Fibroblast of skin of left biceps (primary cell): ENCODE results near the gene FAM32A.

Source experiments
- DNase-seq, 2 experiments: peaks; one replicate each; pipeline ENCODE4 v3.0.0-alpha.2; 2013; ENCODE audit warnings: low read depth in 2 of 2

FAM32A gene

DNA sequence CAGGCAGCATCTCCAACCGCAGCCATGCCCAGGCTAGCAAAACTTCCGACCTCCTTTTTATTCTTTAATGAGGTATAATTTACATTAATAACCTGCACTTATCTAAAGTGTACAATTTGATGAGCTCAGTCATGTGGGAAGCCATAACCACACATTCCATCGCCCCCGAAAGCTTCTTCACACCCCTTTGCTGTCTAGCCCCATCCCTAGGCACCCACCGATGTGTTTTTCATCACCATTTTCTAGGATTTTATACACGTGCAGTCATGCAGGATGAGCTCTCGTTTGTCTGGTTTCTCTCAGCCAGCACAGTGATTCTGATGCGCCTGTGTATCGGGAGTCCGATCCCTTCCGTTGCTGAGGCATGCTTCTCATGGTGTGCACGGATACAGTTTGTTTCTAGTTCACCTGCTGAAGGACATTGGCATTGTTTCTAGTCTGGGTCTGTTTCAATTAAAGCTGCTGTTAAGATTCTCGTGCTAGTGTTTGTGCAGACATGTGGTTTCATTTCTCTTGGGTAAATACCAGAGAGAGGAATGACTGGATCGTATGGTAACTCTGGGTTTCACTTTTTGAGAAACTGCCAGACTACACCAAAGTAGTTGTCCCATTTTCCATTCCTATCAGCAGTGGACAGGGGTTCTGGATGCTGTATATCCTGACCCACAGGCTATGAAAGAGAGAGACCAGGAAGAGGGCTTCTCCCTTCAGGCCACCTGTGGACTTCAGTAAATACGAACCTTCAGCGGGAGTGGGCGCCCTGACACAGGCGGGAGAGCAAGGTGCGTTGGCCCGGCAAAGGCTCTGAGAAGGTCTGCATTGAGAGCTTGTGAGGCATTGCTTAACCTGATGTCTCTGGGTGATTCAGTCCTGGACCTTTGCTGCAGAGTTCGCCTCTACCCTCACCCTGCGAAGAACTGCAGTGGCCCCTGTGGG, 17.4 kb downstream of the FAM32A start:
- no peak for DNase-seq

DNA sequence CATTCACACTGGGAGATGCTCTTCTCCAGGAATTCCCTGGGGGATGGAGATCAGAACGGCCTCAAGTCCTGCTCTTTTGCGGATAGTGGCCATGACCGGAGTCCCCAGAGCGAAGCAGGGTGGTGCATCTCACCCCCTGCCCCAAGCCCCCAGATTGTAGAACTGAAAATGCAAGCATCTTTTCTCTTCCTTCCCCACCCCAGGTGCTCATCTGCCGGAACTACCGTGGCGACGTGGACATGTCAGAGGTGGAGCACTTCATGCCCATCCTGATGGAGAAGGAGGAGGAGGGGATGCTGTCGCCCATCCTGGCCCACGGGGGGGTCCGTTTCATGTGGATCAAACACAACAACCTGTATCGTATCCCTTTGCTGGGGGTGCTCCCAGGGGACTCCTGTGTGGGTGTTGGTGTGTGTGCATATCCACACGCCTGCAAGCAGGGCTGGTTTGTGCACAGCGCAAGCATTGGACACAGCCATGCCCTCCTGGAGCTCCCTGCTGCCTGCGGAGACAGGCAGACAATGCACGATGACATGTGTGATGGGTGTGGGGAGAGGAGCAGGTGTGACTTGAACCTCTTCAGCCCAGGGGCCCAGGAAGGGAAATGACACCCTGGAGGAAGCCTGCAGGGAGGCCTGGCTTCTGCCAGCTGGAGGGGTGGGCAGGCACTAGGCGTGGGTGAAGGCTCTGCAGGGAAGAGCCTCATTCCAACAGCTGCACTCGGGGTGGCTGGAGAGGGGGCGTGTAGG, 18.2 kb downstream of the FAM32A start:
- no peak for DNase-seq

DNA sequence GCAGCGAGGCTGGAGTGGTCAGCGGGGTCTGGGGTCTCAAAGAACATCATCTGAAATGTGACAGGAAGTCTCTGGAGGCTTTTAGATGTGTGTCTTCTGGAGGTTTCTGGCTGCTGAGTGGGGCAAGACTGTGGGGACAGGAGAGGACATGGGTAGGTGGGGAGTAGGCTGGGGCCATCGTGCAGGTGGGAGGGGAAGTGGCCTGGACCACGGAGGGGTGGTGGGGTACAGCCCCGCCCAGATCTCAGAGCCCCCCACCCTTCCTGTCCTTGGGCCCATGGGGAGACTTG, 18.7 kb downstream of the FAM32A start:
- no peak for DNase-seq

DNA sequence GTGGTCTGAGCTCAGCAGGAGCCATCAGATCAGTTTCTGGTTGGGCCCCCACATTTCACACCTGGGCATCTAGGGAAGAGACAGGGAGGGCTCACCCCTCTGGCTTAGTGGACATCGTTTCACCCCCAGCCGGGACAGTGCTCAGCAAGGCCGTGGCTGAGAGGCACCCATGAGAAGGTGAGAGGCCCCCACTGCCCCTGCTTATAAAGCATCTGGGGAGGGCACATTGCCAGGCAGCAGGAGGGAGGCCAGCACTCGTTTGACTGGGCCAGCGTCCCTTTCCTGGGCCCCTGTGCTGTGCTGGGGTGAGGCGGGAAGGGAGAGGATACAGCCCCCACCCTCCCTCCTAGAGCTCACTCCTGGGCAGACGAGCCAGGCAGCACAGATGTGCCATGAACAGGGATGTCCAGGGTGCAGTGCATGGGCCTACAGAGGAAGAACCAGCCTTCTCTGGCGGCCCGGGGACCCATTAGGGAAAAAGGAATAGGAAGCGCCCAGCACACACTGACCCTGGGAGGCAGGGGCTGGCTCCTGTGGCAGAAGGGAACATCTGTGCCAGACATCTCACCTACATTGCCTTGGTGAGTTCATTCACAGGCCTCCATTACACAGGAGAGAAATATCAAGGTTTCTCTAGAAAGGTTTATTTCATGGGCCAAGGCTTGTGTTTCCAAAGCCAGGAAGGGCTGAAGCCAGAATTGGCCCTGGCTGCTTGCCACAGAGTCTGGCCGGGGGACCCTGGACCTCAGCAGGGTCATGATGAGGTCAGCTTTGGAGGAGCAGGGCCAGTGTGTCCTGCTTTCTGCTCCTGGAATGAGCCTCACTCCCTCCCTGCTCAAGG, 20.2 kb downstream of the FAM32A start:
- no peak for DNase-seq

DNA sequence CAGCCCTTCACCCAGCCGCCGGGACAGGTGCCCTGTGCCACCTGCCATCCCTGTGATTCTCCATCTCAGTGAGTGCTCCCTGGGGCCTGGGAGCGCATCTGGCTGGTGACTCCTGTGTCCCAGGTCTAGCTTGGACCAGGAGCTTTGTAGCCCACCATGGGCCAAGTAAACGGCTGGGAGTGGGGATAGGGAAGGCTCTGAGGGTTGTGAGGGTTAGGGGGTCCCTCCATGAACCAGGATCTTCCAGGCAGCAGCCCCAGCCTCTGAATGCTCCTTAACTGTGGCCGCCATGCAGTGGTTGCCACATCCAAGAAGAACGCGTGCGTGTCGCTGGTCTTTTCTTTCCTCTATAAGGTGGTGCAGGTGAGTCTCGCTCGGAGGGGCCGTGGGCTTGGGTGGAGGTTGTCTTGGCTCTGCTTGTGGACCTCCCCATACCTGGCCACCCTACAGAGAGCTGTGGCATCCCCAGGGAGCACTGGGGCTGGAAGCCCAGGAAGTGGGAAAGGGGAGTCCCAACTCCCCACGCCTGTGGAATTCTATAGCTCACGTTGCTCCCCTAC, 20.9 kb downstream of the FAM32A start:
- DNase-seq = no peak

DNA sequence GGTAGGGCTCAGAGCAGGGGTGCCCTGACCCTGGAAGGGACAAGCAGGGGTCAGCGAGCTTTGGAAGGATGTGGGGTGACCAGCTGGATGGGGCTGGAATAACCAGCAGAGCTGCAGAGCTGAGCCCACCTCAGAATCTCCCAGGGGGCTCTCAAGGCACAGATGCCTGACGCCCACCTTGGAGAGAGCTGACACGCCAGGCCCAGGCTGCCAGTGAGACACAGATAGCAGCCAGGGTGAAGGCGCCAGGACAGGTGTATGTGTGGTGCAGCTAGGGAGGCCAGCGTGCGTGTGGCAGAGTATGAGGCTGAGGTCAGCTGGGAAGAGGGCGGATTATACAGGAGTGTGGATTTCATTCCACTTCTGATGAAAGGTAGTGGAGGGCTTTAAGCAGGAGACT, 21.4 kb downstream of the FAM32A start:
- no peak for DNase-seq

DNA sequence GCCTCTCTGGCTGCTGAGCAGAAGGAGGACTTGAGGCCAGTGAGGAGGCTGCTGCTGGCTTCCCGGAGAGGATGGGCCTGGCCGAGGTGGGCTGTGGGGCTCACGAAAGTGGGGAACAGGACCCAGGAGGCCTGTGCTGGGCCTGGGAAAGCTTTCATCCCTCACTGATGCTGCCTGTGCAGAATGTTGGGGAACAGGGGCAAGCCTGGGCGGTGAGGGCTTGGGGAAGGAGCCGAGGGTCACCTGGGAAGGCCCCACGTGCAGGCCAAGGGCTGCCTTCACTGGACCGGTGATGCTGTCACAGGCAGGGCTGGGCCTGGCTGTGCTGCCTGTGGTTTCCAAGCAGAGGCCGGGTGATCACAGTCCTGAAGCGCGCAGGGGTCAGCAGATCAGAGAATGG, 21.9 kb downstream of the FAM32A start:
- DNase-seq = no peak

DNA sequence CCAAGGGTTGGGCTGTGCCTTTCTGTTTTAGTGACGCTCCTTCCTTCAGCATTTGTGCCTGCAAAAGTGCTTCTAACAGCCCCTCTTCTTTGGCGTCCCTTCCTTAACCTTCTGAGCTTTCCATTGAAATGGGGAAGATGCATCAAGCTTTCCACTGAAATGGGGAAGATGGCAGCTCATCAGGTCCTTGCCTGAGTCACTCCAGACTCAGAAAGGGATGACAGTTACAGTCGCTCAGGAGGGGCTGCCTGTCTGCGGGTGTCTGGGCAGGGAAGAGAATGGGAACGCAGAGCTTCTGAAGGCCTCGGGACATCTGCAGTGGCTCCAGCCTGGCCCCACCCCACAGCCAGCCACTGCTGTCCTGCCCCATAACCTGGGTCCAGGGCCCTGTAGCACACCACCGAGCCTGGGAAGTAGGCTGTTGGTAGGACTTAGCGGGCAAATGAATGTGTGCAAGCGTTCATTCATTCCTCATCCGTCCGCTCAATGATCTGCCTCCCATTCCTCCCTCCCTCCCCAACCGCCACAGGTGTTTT, 22.3 kb downstream of the FAM32A start:
- no peak for DNase-seq

DNA sequence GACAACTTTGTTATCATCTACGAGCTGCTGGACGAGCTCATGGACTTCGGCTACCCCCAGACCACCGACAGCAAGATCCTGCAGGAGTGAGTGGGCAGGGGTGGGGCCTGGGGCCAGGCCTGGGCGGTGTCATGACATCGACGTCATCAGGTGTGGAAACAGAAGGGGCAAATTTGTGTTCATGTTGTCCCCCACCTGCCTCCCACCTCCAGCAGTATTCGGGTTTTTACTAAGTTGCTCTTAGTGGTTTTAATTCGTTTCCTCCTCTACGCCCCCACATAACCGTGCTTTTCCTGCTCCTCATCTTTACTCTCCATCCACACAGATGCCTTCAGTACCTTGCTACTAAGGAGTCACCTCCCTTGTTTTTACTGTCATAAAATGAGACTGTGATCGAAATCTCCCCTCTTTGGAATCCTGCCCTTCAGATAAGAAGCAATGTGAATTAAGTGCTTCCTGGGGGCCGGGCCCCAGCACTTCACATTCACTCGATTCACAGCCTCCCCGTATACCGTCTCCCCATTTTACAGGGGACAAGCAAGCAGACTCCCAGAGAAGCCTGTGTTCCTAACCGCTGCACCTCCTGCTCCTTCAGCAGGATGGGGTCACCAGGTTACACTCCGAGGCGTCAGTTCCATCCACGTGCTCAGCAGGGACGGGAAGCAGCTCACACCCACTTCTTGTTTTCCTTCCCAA, 23.0 kb downstream of the FAM32A start:
- DNase-seq = no peak

DNA sequence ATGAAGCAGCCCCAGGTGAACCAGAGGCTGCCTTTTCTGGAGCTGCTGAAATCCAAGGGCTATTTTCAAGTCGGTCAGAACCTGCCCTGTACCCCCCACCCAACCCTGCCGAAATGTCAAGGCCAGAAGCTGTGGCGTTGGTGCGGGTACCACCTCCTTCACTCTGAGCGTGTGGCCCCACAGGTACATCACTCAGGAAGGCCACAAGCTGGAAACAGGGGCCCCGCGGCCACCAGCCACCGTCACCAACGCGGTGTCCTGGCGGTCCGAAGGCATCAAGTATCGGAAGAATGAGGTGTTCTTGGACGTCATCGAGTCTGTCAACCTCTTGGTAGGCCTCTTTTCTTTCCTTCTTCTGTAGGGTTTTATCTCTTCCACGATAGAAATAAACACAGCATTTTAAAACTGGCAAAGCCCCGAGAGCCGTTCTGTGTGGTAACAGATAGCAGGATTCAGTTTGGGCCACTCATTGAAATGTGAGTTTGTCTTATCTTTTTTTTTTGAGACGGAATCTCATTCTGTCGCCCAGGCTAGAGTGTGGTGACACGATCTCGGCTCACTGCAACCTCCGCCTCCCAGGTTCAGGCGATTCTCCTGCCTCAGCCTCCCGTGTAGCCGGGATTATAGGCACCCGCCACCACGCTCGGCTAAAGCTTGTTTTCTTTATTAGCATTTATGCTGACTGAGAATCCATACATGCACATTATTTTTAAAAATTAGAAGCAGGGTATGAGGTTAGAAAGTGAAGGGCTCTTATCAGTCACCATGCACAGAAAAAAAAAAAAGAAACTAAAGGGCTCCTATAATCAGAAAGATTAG, 23.8 kb downstream of the FAM32A start:
- DNase-seq = no peak

DNA sequence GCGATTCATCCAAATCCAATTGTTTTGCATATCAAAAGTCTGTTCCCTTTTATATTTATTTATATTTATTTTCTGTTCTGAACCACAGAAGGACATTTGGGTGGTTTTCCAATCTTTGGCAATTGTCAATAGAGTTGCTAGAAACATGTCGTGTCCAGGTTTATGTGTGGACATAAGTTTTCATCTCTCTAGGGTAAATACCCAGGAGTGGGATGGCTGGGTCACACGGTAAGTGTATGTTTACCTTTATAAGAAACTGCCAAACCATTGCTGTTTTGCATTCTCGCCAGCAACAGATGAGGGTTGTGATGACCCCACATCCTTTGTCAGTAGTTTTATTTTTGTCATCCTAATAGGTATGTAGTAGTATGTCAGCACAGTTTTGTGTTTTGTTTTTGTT, 25.0 kb downstream of the FAM32A start:
- no peak for DNase-seq

DNA sequence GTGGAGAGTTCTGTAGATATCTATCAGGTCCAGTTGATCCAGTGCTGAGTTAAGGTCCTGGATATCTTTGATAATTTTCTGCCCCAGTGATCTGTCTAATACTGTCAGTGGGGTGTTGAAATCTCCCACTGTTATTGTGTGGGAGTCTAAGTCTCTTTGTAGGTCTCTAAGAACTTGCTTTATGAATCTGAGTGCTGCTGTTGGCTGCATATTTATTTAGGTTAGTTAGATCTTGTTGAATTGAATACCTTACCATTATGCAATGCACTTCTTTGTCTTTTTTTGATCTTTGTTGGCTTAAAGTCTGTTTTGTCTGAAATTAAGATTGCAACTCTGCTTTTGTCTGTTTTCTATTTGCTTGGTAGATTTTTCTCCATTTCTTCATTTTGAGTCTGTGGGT, 27.9 kb downstream of the FAM32A start:
- DNase-seq = no peak

DNA sequence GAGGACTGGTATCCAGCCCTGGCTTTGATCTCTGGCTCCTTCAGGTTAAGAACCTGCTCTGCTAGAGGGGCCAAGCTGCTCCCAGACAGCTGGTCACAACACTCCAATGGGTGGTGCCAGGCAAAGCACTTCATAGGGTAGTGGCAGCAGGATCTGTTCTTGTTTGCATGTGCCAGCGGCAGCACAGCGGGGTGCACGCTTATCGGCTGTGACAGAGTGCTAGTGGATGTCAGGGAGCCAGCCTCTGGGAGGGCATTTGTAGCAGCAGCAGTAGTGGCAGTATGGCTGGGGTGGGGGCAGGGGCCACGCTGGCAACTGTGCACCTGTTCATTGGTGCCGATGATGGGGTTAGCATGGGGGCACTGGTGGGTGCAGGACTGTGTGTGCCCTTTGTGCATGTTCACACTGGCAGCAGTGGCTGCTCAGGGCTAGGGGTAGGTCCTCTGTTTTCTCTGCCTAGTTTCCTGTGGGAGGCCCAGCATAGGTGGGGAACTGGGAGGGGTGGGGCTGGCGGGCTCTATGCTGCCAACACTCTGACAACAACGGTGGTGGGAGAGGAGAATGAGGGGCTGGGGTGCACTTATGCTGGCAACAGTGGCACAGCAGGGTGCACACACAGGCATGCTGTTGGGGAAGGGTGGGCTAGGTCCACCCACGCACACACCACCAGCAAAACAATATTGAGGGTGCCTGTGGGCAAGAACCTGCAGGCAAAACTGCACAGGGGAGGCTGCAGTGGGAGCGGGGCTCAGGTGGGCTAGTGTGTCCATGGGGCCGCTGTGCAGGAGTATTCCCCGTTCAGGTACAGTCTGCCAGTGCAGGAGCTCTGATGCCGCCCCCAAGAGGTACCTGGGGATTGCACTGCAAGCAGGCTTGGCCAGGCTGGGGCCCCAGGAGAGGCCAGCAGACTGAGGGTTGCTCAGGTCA, 31.8 kb downstream of the FAM32A start:
- DNase-seq = no peak

DNA sequence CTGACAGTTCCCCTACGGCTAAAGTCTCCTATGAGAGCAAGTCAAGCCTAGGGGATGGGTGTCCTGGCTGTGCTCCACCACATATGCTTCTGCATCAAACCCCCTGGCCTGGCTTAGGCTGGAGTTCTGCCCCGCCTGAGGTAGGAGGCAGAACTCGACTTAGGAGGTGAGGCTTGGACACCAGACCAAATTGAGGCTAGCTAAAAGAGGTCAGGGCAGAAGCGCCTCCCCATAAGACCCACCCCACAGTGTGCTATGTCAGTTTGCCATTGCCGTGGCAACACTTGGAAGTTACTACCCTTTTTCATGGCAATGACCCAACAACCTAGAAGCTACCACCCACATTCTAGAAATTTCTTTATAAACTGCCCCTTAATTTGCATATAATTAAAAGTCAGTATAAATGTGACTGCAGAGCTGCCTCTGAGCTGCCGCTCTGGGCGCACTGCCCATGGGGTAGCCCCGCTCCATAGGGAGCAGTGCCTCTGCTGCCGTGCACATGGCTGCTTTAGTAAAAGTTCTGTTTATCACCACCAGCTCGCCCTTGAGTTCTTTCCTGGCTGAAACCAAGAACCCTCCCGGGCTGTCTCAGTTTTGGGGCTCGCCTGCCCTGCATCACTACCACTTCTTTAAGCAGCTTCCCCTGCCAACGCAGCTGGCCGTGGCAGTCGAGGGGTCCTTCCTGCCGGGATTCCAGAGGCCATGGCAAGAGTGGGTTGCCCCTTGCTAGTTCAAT, 32.7 kb downstream of the FAM32A start:
- DNase-seq = no peak

DNA sequence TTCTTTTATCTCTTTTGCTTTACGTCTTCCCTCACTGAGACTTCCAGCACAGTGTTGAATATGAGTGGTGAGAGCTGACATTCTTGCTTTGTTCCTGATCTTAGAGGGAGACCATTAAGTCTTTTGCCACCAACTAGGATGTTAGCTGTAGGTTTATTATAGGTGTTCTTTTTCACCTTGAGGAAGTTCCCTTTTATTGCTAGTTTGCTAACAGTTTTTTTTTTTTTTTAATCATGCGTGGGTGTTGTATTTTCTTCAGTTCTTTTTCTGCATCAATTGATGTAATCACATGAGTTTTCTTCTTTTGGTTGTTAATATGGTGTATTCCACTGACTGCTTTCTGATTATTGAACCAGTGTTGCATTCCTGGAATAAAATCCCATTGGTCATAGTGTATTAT, 33.6 kb downstream of the FAM32A start:
- DNase-seq = no peak

DNA sequence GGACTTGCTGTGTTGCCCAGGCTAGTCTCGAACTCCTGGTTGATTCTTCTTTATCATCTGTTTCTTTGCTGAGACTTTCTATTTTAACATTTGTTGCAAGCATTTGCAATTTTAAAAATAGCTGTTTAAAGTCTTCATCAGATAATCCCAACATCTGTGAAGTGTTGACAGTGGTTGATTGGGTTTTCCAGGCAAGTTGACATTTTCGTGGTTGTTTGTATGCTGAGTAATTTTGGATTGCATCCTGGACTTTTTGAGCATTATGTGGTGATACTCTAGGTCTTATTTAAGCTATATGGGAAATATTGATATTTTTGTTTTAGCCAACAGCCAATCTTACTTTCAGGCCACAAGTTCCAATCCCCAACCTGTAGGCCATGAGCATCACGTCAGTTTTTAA, 37.6 kb downstream of the FAM32A start:
- no peak for DNase-seq

DNA sequence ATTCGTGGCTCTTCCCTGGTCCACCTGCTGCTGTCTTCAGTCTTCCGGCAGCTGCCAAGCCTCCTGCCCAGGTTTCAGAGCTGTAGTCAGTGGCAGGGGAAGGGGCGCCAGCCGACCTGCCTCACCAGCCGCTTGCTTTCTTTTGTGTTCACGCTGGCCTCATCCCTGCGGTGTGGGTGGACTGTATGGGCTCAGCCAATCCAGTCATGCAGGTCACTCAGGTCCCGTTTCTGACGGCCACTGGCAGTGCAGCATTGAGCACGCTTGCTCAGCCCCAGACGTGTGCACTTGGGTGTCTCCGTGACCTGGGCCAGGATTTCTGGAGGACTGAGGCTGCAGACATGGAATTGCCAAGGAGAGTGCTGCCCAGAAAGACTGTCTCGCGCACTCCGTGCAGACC, 38.5 kb downstream of the FAM32A start:
- no peak for DNase-seq

DNA sequence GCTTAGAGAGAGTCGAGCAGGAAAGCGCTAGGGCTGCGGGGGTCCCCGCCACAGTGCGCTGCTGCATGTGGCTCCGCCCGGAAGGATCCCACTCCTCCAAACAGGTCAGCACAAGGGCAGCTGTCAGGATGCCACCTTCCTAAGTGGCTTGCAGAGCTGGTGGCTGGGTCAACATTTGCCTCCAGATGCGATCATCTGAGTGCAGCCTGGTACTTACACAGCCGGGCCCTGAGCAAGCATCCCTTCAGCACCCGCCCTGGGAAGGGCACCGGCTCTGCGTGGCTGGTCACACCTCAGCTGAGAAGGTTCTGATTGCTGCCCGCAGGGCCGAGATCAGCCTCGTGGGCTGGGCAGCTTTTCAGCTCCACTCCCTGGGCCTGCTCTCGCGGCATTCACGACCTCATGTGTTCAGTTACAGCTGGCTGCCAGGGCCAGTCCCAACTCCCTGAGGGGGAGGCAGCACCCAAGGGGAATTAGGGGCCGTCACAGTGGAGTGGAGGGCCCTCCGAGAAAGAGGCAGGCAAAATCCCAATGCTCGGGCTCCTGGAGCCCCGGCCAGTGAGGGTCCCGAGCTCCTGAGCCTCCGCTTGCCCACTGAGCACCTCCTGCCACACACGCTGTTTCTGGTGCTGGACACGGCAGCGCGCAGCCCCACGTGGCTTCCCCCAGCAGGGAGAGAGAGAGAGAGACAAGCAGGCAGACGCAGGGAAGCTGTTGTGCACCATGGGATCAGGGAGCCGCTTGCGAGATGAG, 39.3 kb downstream of the FAM32A start:
- DNase-seq = no peak
